Measurements from ENCODE around the gene IVD. TPM values are rescaled to one million over a fixed set of nuclear protein-coding genes. Genes with fewer than 3 reads are reported as not detected.

The IVD gene
- total and polyA plus RNA-seq, 9 of the 15 experiments (the other 6 are each of a cell fraction or from before 2014, with no cell fraction given), result 0.15 to 4.5 (median 2.4) TPM

DNA sequence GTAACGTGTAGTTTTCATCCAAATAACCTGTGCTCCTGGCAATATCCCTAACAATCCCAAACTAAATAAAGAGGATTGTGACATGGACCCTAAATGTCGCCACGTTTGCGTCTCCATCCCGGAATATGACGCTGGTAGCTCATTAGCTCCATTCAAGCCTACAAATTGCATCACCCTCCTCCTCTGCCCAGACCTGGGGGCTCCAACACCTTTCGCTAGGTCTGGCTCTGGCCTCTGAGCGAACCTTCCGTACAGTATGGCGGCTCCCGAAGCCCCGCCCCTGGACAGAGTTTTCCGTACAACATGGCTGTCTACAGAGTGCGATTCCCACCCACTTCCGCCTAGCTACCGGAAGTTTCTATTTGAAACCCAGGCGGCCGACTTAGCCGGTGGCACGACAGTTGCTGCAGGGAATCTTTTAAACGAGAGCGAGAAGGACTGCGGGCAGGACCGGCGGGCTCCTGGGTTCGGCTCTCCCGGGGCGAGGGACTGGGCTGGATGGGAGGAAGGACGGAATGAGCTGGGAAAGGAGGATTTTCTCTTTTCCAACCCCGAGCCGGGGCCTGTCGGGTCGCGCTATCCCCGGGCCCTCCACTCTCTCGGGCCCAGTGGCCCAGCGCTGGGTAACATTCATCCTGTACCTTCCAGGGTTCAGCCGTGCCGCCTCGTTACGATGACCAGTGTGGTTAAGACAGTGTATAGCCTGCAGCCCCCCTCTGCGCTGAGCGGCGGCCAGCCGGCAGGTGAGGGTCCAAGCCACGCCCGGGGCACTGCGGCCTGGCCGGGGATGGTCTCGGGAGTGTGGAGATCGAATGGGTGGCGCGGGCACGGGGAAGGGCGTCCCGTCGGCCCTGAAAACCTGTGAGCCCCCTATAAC lies 22.8 kb upstream of the IVD start, which contains the start of gene KNSTRN:
Gene KNSTRN (plus strand): TSS at position 142 of the 877 bp plus-strand sequence. CDS start 115 bp downstream, at position 257.
- ChIA-PET CTCF (ENCODE audit: low intra/inter-chr PET ratio) (interaction anchor here (0.5 kb wide), 1 partner anchor 85 kb away, joined by 3 read pairs; no protein-coding TSS in a partner anchor), POLR2A (interaction anchor here (0.7 to 1.5 kb wide), 10 partner anchors 8 to 534 kb away, joined by 3 to 13 read pairs (median 3); partner anchors contain the start of gene DISP2)
- intact Hi-C loops (cut with micrococcal nuclease), result no loop called here
- Histone ChIP-seq H3K27me3 (ENCODE audit: control insufficient read depth in 2 of 2, insufficient read depth in 2 of 2, low read length in 2 of 2) (no peaks in the 10 kb centered on the region), H2AFZ (ENCODE audit: low read depth, low read length) (peak within 1 kb of the TSS; percentile 99), H3K4me2 (ENCODE audit: insufficient read depth, low read length) (peak within 1 kb of the TSS; percentile 84), H3K27ac (ENCODE audit: extremely low read depth, low read depth, low read length) (peak within 1 kb of the TSS; percentile 71), H3K79me2 (ENCODE audit: control insufficient read depth, insufficient read depth, low read length) (peaks cover 31% of the 10 kb centered on the region), H3K9ac (ENCODE audit: insufficient read depth in 1 of 2, low read depth in 2 of 2, low read length in 2 of 2) (peak within 1 kb of the TSS; percentile 84 to 95), H3K36me3 (ENCODE audit: control insufficient read depth, insufficient read depth, low read length) (peaks cover 35% of the 10 kb centered on the region), H3K4me1 (replicated peaks in 1 of 2; ENCODE audit: control insufficient read depth in 2 of 2, insufficient read depth in 2 of 2, low read length in 2 of 2) (peaks cover 21 to 30% of the 10 kb centered on the region in 2 experiments; a peak in 4 of 5 replicates), H3K4me3 (peak within 1 kb of the TSS; percentile 85), H3K9me3 (replicated peaks; ENCODE audit: control insufficient read depth, insufficient read depth, low read depth, low read length) (no peaks in the 10 kb centered on the region), H4K20me1 (replicated peaks; ENCODE audit: control insufficient read depth, insufficient read depth, low read length) (no peaks in the 10 kb centered on the region), H3K9me1 (ENCODE audit: control insufficient read depth, insufficient read depth, low read length) (peaks cover 5% of the 10 kb centered on the region)
- ATAC-seq (peak; percentile 97), DNase-seq (ENCODE audit: extremely low read depth in 1 of 4, low spot score in 3 of 4) (peak; percentile 90 to 96 (median 92)), FAIRE-seq (peak; percentile 91)
- in situ Hi-C loops (cut with MboI), result no loop called here
- TSS peak; percentile 79 for BruUV-seq (replicated peaks)
- 2% methylated on average over 56 of the region's 57 CpGs for WGBS (ENCODE audit: insufficient coverage, low coverage, missing lambda C conversion rate)
- no peak for TF ChIP-seq HNRNPH1 (optimal IDR thresholded peaks at IDR 0.05; ENCODE audit: low read depth, low read length)
- TF ChIP-seq PHF20 (IDR thresholded peaks at IDR 0.05; ENCODE audit: partially characterized antibody), result peak; percentile 77
- TF ChIP-seq ATF7 (IDR thresholded peaks at IDR 0.05), result peak; percentile 47; the same call in 1 of the 2 replicates
- TF ChIP-seq, protein P1, sequence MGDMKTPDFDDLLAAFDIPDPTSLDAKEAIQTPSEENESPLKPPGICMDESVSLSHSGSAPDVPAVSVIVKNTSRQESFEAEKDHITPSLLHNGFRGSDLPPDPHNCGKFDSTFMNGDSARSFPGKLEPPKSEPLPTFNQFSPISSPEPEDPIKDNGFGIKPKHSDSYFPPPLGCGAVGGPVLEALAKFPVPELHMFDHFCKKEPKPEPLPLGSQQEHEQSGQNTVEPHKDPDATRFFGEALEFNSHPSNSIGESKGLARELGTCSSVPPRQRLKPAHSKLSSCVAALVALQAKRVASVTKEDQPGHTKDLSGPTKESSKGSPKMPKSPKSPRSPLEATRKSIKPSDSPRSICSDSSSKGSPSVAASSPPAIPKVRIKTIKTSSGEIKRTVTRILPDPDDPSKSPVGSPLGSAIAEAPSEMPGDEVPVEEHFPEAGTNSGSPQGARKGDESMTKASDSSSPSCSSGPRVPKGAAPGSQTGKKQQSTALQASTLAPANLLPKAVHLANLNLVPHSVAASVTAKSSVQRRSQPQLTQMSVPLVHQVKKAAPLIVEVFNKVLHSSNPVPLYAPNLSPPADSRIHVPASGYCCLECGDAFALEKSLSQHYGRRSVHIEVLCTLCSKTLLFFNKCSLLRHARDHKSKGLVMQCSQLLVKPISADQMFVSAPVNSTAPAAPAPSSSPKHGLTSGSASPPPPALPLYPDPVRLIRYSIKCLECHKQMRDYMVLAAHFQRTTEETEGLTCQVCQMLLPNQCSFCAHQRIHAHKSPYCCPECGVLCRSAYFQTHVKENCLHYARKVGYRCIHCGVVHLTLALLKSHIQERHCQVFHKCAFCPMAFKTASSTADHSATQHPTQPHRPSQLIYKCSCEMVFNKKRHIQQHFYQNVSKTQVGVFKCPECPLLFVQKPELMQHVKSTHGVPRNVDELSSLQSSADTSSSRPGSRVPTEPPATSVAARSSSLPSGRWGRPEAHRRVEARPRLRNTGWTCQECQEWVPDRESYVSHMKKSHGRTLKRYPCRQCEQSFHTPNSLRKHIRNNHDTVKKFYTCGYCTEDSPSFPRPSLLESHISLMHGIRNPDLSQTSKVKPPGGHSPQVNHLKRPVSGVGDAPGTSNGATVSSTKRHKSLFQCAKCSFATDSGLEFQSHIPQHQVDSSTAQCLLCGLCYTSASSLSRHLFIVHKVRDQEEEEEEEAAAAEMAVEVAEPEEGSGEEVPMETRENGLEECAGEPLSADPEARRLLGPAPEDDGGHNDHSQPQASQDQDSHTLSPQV (IDR thresholded peaks at IDR 0.05), result no peak
- TF ChIP-seq TCF3 (CRISPR knock-in tag; IDR thresholded peaks at IDR 0.05), result no peak
- TF ChIP-seq, protein P2, sequence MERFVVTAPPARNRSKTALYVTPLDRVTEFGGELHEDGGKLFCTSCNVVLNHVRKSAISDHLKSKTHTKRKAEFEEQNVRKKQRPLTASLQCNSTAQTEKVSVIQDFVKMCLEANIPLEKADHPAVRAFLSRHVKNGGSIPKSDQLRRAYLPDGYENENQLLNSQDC (CRISPR knock-in tag; IDR thresholded peaks at IDR 0.05), result no peak
- TF ChIP-seq CBX5 (IDR thresholded peaks at IDR 0.05; ENCODE audit: borderline replicate concordance, low read depth), result no peak
- no peak for TF ChIP-seq NCOA6 (IDR thresholded peaks at IDR 0.05)
- no peak for TF ChIP-seq HOXB6 (CRISPR knock-in tag; IDR thresholded peaks at IDR 0.05; ENCODE audit: borderline replicate concordance)
- TF ChIP-seq ZNF146 (CRISPR knock-in tag; IDR thresholded peaks at IDR 0.05; ENCODE audit: unreplicated experiment), result no peak
- no peak for TF ChIP-seq HNRNPUL1 (IDR thresholded peaks at IDR 0.05; ENCODE audit: low read length)
- TF ChIP-seq, protein P3, sequence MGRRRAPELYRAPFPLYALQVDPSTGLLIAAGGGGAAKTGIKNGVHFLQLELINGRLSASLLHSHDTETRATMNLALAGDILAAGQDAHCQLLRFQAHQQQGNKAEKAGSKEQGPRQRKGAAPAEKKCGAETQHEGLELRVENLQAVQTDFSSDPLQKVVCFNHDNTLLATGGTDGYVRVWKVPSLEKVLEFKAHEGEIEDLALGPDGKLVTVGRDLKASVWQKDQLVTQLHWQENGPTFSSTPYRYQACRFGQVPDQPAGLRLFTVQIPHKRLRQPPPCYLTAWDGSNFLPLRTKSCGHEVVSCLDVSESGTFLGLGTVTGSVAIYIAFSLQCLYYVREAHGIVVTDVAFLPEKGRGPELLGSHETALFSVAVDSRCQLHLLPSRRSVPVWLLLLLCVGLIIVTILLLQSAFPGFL (CRISPR knock-in tag; IDR thresholded peaks at IDR 0.05), result no peak
- TF ChIP-seq ZNF76 (CRISPR knock-in tag; IDR thresholded peaks at IDR 0.05; ENCODE audit: borderline replicate concordance), result no peak
- peak; percentile 79; the same call in 1 of the 2 replicates for TF ChIP-seq SP1 (CRISPR knock-in tag; IDR thresholded peaks at IDR 0.05)
- TF ChIP-seq, protein P4, sequence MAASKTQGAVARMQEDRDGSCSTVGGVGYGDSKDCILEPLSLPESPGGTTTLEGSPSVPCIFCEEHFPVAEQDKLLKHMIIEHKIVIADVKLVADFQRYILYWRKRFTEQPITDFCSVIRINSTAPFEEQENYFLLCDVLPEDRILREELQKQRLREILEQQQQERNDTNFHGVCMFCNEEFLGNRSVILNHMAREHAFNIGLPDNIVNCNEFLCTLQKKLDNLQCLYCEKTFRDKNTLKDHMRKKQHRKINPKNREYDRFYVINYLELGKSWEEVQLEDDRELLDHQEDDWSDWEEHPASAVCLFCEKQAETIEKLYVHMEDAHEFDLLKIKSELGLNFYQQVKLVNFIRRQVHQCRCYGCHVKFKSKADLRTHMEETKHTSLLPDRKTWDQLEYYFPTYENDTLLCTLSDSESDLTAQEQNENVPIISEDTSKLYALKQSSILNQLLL (CRISPR knock-in tag; IDR thresholded peaks at IDR 0.05; ENCODE audit: borderline replicate concordance), result no peak
